Uterus (tissue), 2 donors: ENCODE data around the gene MASP1.

Experiments
- CTCF ChIP-seq, 4 experiments: fragments of 200-600 bp in 2 of 4; fragments of 450-650 bp in 2 of 4; sonication (generic) in 2 of 4; IDR thresholded peaks; one replicate each; pipeline ENCODE4 v1.5.1; 2016 to 2019; ENCODE audit warnings: antibody characterized with exemption in 4 of 4, mild to moderate bottlenecking in 2 of 4, moderate library complexity in 1 of 4
- POLR2A ChIP-seq, 2 donors: fragments of 450-650 bp; IDR thresholded peaks; one replicate each; pipeline ENCODE4 v1.6.1; 2016; ENCODE audit warnings: antibody characterized with exemption in 2 of 2, mild to moderate bottlenecking in 1 of 2, moderate library complexity in 1 of 2

GRCh38 chr3:187259171-187259570, 32.4 kb downstream of the MASP1 start:
- TF ChIP-seq CTCF (IDR thresholded peaks at IDR 0.05) (no peak), POLR2A (IDR thresholded peaks at IDR 0.05) (no peak)
